Duodenal mucosa (tissue), 2 donors: ENCODE data around the gene EXOC4.

ENCODE experiments used
- H3K27ac ChIP-seq: one replicate; pipeline ENCODE4 v1.7.0; 2013; ENCODE audit warnings: low read depth, low read length
- H3K27me3 ChIP-seq, 2 donors: one replicate each; pipeline ENCODE4 v1.7.0; 2013; ENCODE audit warnings: low read length in 2 of 2, control low read depth in 1 of 2; ENCODE audit not compliant: insufficient read depth in 2 of 2, control insufficient read depth in 1 of 2
- H3K36me3 ChIP-seq, 2 donors: one replicate each; pipeline ENCODE4 v1.7.0; 2013; ENCODE audit warnings: low read length in 2 of 2, control low read depth in 1 of 2; ENCODE audit not compliant: insufficient read depth in 2 of 2, control insufficient read depth in 1 of 2
- H3K4me1 ChIP-seq, 2 donors: one replicate each; pipeline ENCODE4 v1.7.0; 2013; ENCODE audit warnings: low read length in 2 of 2, control low read depth in 1 of 2; ENCODE audit not compliant: insufficient read depth in 2 of 2, control insufficient read depth in 1 of 2
- H3K4me3 ChIP-seq, 2 donors: one replicate each; pipeline ENCODE4 v1.7.0; 2013; ENCODE audit warnings: low read length in 2 of 2, low read depth in 1 of 2
- H3K9ac ChIP-seq, 2 donors: one replicate each; pipeline ENCODE4 v1.7.0; 2013; ENCODE audit warnings: low read length in 2 of 2, low read depth in 1 of 2
- H3K9me3 ChIP-seq, 2 donors: one replicate each; pipeline ENCODE4 v1.7.0; 2013; ENCODE audit warnings: low read length in 2 of 2, control low read depth in 1 of 2; ENCODE audit not compliant: control insufficient read depth in 1 of 2

Gene EXOC4

GRCh38 chr7:133428876-133429275 is 176.0 kb downstream of the EXOC4 start:
- Histone ChIP-seq H3K27ac (no peak overlapping the region), H3K9ac (no peak overlapping the region), H3K27me3 (no peaks in the 10 kb centered on the region), H3K9me3 (no peaks in the 10 kb centered on the region), H3K4me1 (peaks cover 0 to 5% of the 10 kb centered on the region in 2 donors), H3K4me3 (no peak overlapping the region), H3K36me3 (no peaks in the 10 kb centered on the region)

- Histone ChIP-seq H3K9ac (no peak overlapping the region), H3K9me3 (no peaks in the 10 kb centered on the region), H3K4me3 (no peak overlapping the region), H3K4me1 (peaks cover 0 to 5% of the 10 kb centered on the region in 2 donors), H3K27ac (no peak overlapping the region), H3K27me3 (no peaks in the 10 kb centered on the region), H3K36me3 (no peaks in the 10 kb centered on the region)
These were observed 176.5 kb downstream of the EXOC4 start for GRCh38 chr7:133429371-133429770.

- Histone ChIP-seq H3K4me1 (peaks cover 0 to 5% of the 10 kb centered on the region in 2 donors), H3K27me3 (no peaks in the 10 kb centered on the region), H3K27ac (no peak overlapping the region), H3K9ac (no peak overlapping the region), H3K4me3 (no peak overlapping the region), H3K36me3 (no peaks in the 10 kb centered on the region), H3K9me3 (no peaks in the 10 kb centered on the region)
These were observed 178.4 kb downstream of the EXOC4 start for GRCh38 chr7:133431134-133431724.

- Histone ChIP-seq H3K4me3 (no peak overlapping the region), H3K36me3 (no peaks in the 10 kb centered on the region), H3K27ac (no peak overlapping the region), H3K9ac (no peak overlapping the region), H3K9me3 (no peaks in the 10 kb centered on the region), H3K4me1 (peaks cover 0 to 5% of the 10 kb centered on the region in 2 donors), H3K27me3 (no peaks in the 10 kb centered on the region)
These were observed 180.4 kb downstream of the EXOC4 start for GRCh38 chr7:133433165-133433812.

DNA sequence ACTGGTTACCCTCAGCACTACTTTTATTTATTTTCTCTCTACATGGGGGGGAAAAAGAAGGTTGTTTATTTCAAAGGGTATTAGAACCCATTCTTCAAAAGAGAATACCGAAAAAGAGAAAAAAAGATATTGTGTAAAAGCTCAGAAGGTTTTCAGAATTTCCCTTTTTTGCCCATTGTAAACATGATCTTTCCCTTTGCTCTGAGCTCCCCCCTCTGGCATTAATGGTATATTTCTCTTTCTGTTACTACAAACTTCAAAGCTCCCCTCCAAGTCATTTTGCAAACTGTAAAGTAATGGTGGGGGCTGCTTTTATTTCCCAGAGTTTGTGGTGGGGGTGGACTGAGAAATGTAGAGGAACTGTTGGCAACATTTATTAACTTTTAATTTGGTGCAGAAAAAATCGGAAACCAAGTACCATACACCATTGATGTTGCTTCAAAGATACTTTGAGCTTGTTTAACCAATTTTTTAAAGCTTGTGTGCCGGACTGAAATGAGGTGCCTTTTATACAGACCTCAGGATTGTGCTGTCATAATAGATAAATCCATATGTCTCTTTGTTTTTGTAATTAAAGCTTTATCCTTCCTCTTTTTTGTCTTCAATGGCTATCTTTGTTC is 181.5 kb downstream of the EXOC4 start:
- H3K4me1 ChIP-seq, result peaks cover 0 to 5% of the 10 kb centered on the region in 2 donors
- H3K4me3 ChIP-seq, result no peak overlapping the region
- no peaks in the 10 kb centered on the region for H3K36me3 ChIP-seq
- H3K9me3 ChIP-seq, result no peaks in the 10 kb centered on the region
- H3K9ac ChIP-seq, result no peak overlapping the region
- no peak overlapping the region for H3K27ac ChIP-seq
- H3K27me3 ChIP-seq, result no peaks in the 10 kb centered on the region

- Histone ChIP-seq H3K27ac (no peak overlapping the region), H3K9me3 (no peaks in the 10 kb centered on the region), H3K27me3 (no peaks in the 10 kb centered on the region), H3K9ac (no peak overlapping the region), H3K36me3 (no peaks in the 10 kb centered on the region), H3K4me1 (peaks cover 0 to 5% of the 10 kb centered on the region in 2 donors), H3K4me3 (no peak overlapping the region)
These were observed 183.1 kb downstream of the EXOC4 start for GRCh38 chr7:133436014-133436428.

DNA sequence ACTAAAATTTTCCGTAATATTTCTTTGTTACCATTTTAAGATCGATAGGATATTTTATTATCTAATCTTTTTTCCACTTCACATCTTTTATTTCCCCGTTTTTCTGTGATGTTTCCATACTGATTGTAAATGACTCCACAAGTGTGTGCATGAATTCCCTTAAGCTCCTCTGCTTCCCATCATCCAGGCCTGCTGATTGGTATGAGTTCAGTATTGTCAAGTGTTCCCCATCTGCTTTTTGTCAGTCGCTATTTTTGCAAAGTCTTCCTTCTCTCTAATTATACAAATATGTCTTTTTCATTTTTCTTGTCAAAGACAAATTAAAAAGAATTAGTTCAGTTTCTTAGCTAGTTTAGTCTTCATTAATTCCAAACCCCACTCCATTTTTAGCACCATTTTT is 184.7 kb downstream of the EXOC4 start:
- Histone ChIP-seq H3K9me3 (no peaks in the 10 kb centered on the region), H3K36me3 (no peaks in the 10 kb centered on the region), H3K4me3 (no peak overlapping the region), H3K4me1 (no peaks in the 10 kb centered on the region), H3K27me3 (no peaks in the 10 kb centered on the region), H3K9ac (no peak overlapping the region), H3K27ac (no peak overlapping the region)

GRCh38 chr7:133442818-133443217 is 189.9 kb downstream of the EXOC4 start:
- Histone ChIP-seq H3K9me3 (no peaks in the 10 kb centered on the region), H3K4me1 (no peaks in the 10 kb centered on the region), H3K27me3 (no peaks in the 10 kb centered on the region), H3K9ac (no peak overlapping the region), H3K4me3 (no peak overlapping the region), H3K27ac (no peak overlapping the region), H3K36me3 (no peaks in the 10 kb centered on the region)

DNA sequence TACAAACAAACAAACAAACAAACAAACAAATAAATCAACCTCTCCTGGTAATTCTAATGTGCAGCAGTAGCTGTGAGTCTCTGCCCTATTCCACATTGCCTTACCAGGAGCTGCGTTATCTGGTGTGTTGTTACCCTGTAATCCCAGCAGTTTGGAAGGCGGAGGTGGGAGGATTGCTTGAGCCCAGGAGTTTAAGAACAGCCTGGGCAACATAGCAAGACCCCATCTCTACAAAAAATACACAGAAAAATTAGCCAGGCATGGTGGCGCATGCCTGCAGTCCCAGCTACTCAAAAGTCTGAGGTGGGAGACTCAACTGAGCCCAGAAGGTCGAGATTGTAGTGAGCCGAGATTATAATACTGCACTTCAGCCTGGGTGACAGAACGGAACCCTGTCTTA is 192.7 kb downstream of the EXOC4 start:
- Histone ChIP-seq H3K36me3 (no peaks in the 10 kb centered on the region), H3K4me3 (no peak overlapping the region), H3K4me1 (no peaks in the 10 kb centered on the region), H3K27me3 (no peaks in the 10 kb centered on the region), H3K9me3 (no peaks in the 10 kb centered on the region), H3K27ac (no peak overlapping the region), H3K9ac (no peak overlapping the region)

- Histone ChIP-seq H3K4me1 (no peaks in the 10 kb centered on the region), H3K9ac (no peak overlapping the region), H3K4me3 (no peak overlapping the region), H3K9me3 (no peaks in the 10 kb centered on the region), H3K27ac (no peak overlapping the region), H3K27me3 (no peaks in the 10 kb centered on the region), H3K36me3 (no peaks in the 10 kb centered on the region)
These were observed 195.1 kb downstream of the EXOC4 start for GRCh38 chr7:133448012-133448411.
